Mammary epithelial cell (primary cell): ENCODE data around the gene EFEMP2.

Source experiments
- EZH2 ChIP-seq: IDR thresholded peaks from 2 replicates; pipeline ENCODE4 v1.6.1; 2012; ENCODE audit warnings: low read length, inconsistent platforms, borderline replicate concordance
- TF ChIP-seq, protein P1 (sequence below), 2 donors: IDR thresholded peaks in 1 of 2; conservative IDR thresholded peaks in 1 of 2; 2 replicates each; pipeline ENCODE4 v1.5.1; 2011 to 2012; ENCODE audit warnings: inconsistent platforms in 2 of 2, low read length in 2 of 2, mild to moderate bottlenecking in 2 of 2, control low read depth in 1 of 2, low read depth in 1 of 2; ENCODE audit not compliant: insufficient read depth in 1 of 2; ENCODE audit errors: extremely low read depth in 1 of 2

- TF ChIP-seq, protein P1, sequence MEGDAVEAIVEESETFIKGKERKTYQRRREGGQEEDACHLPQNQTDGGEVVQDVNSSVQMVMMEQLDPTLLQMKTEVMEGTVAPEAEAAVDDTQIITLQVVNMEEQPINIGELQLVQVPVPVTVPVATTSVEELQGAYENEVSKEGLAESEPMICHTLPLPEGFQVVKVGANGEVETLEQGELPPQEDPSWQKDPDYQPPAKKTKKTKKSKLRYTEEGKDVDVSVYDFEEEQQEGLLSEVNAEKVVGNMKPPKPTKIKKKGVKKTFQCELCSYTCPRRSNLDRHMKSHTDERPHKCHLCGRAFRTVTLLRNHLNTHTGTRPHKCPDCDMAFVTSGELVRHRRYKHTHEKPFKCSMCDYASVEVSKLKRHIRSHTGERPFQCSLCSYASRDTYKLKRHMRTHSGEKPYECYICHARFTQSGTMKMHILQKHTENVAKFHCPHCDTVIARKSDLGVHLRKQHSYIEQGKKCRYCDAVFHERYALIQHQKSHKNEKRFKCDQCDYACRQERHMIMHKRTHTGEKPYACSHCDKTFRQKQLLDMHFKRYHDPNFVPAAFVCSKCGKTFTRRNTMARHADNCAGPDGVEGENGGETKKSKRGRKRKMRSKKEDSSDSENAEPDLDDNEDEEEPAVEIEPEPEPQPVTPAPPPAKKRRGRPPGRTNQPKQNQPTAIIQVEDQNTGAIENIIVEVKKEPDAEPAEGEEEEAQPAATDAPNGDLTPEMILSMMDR (conservative IDR thresholded peaks at IDR 0.05 in 1 of 2, IDR thresholded peaks at IDR 0.05 in 1 of 2; ENCODE audit: extremely low read depth in 1 of 2, insufficient read depth in 1 of 2, low read depth in 1 of 2, low read length in 2 of 2), result no peak
- no peak for TF ChIP-seq EZH2
Measured at GRCh38 chr11:65921876-65922275, 49.3 kb upstream of the EFEMP2 start.
